HG02943 (cell line): ENCODE data around the gene DHRS7C.

ENCODE experiments used
- ATAC-seq: cut with Tn5 transposase; IDR thresholded peaks from one replicate; pipeline ENCODE4 v1.9.1; 2021; ENCODE audit warnings: mild to moderate bottlenecking, low read depth, moderate library complexity; ENCODE audit not compliant: unreplicated experiment

Gene DHRS7C, protein sequence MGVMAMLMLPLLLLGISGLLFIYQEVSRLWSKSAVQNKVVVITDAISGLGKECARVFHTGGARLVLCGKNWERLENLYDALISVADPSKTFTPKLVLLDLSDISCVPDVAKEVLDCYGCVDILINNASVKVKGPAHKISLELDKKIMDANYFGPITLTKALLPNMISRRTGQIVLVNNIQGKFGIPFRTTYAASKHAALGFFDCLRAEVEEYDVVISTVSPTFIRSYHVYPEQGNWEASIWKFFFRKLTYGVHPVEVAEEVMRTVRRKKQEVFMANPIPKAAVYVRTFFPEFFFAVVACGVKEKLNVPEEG

DNA sequence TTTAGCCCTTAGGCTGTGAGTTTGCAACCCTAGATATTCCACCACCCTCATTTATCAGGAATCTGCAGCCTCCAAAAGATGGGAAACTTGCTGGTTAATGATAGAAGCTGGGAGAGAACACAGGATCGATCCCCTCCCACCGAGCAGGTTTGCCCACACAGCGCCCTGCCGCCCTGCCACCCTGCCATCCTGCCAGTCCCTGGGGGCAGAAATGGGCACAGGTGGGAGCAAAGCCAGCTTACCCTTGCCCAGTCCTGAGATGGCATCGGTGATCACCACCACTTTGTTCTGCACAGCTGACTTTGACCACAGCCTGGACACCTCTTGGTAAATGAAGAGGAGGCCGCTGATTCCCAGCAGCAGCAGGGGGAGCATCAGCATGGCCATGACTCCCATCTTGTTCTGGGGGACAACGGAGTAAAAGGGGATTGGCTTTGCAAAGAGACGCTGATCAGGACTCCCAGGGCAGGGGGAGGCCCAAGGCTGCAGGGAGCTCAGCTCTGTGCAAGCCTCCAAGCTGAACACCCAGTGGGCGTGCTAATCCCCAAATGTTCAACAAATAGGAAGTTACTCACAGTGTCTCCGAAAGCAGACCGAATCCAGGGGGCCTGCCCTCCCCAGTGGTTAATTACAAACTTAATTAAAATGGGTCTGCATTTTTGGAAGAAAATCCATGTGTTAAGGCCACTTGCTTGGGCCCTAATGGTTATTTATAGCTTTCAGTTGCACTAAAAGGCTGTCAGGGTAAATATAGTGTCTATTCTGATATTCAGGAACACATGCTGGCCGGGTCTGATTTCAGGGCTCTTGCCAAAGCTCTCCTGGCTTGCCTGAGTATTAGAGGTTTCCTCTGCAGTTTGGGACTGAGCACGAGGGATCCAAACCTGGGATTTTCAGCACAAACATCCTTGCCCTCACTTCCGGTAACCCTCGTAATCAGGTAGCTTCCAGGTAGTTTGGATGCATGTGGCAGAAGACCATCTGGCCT, at the start of gene DHRS7C:
TSS of gene DHRS7C (minus strand) at position 704 of the 988 bp plus-strand sequence. CDS start at position 396, 308 bp downstream.
- ATAC-seq = no peak

DNA sequence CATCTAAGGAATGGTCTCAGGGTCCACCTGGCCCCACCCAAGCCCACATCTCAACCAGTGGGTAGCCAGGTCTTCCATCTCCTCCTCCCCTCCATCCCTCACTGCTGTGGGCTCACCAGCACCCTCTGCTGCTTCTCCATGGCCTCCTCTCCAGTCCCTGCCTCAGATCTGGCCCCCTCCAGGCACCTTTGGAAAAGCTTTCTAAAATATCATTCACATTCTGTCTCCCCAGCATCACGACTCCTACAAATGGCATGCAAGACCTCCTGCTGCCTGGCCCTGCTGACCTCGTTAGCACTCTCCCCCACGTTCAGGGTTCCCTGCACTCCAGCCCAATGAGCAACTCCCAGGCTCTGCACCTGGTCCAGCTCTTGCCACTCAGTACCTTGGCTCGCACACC, 48.0 kb upstream of the DHRS7C start:
- no peak for ATAC-seq

DNA sequence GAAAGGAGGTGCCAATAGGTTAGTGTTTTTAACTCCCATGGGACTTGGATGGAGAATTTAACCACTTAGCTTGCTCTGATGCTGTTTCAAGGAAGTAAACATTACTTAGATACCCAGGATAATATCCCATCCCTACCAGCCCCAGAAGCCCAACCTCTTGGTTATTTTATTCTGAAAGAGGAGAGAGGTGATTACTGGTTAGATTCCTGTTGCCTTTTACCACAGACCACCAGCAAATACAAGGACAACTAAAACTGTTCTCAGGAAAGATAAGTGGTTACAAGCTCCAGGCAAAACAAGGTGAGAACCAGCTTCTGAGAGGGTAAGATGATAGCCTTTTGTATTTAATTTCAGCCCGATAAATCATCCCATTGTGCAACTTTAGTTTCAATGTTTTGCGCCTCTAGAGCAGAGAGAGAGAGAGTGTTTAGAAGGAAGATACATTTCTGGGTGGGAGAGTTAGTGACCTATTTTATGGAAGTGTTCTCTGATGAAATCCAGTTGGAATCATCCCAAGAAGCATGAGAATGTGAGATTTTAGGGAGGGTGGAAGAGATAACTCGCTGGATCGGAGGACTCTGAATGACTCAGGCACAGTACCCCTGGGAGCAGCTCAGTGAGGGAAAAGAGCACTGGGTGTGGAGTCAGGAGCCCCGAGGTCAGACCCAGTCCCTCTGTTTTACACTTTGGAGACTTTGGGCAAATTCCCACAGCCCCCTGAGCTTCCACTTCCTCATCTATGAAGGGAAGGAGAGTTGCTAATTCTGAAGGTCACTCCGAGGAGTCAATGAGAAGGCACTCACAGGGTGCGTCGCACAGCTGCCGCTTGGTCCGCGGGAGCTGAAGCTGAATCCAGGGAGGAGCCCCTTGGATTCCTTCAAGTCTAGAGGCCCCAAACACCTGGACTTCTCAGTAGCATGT, 46.4 kb upstream of the DHRS7C start:
- no peak for ATAC-seq

DNA sequence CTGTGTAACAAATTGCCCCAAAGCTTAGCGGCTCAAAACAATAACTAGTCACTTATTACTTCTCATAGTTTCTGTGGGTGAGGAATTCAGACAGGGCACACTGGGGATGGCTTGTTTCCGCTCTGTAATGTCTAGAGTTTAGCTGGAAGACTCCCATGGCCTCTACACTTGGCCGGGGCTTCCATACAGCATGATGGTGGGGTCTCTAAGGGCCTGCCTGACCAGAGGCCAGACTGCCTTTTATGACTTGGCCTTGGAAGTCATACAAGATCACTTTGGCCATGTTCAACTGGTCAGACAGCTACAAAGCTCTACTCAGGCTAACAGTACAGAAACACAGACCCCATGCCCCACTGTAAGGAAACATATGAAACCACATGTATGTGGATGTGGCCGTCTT, 42.5 kb upstream of the DHRS7C start:
- no peak for ATAC-seq

GRCh38 chr17:9830711-9831110, 39.3 kb upstream of the DHRS7C start:
- no peak for ATAC-seq

GRCh38 chr17:9829343-9829742, 38.0 kb upstream of the DHRS7C start:
- ATAC-seq = no peak

- ATAC-seq = no peak
These were observed 37.2 kb upstream of the DHRS7C start for GRCh38 chr17:9828296-9829295.

GRCh38 chr17:9825641-9826150, 34.3 kb upstream of the DHRS7C start, which contains the start of gene GLP2R:
Gene GLP2R, plus strand, starts transcription at chr17:9825924. Its CDS starts 140 bp downstream, at chr17:9826064.
- ATAC-seq = no peak

GRCh38 chr17:9824797-9825338, 33.5 kb upstream of the DHRS7C start:
- ATAC-seq = no peak

GRCh38 chr17:9824094-9824493, 32.7 kb upstream of the DHRS7C start:
- ATAC-seq = no peak

DNA sequence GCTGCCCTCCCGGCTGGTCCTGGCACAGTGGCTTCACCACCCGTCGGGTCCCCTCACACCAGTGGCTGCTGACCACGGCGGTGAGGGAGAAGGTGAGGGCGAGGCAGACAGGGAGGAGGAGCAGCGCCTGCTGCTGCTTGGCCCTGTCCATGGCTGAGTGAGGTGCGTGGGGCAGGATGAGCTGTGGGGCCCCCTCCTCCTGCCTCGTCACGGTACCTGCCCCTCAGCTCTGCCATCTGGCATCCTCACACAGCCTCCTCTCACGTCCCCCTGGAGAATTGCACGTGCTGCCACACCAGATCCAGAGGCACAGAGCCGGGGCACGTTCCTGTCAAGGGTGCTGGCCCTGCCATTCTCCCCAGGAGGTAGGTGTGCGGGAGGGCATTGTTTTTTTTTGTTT, 30.5 kb upstream of the DHRS7C start, which contains the start of gene GSG1L2:
TSS of gene GSG1L2 (minus strand) at position 159 of the 400 bp plus-strand sequence. CDS start at position 151, 8 bp downstream.
- ATAC-seq = no peak

GRCh38 chr17:9820448-9820847, 29.1 kb upstream of the DHRS7C start:
- ATAC-seq = no peak

DNA sequence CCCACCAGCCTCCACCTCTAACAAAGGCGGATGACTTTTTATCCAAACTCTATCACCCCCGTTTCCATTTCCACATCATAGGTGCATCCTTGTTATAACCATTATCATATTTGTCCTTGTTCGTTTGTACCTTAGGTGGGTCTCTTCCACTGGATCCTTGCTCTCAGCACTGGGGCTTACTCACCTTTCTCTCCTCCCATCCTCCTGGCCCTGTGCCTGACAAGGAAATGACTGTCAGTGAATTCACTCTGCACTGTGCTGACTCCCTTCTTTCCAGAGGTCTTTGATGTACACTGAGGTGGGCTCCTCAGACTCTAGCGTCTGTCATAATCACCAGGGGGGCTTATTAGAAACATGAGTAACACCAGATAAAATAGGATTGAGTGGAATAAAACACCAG, 27.4 kb upstream of the DHRS7C start:
- no peak for ATAC-seq

DNA sequence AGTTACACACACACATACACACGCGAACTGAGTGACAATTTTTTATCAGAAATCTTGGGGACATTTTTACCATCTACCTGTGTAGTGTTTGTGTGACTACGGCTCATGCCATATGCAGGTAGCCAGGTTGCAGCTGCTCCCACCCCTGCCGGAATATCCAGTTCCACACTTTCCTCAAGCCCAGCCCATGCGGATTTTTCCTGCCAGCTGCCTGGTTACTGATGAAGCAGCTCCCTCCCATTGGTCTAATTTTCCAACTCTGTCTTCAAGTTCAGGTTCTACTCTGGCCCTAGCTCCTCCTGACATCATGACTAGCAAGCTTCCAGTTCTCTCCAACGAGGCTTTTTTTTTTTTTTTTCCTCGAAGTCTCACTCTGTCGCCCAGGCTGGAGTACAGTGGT, 25.7 kb upstream of the DHRS7C start:
- no peak for ATAC-seq

GRCh38 chr17:9816472-9816871, 25.1 kb upstream of the DHRS7C start:
- ATAC-seq = no peak

GRCh38 chr17:9814337-9814945, 23.0 kb upstream of the DHRS7C start:
- no peak for ATAC-seq

DNA sequence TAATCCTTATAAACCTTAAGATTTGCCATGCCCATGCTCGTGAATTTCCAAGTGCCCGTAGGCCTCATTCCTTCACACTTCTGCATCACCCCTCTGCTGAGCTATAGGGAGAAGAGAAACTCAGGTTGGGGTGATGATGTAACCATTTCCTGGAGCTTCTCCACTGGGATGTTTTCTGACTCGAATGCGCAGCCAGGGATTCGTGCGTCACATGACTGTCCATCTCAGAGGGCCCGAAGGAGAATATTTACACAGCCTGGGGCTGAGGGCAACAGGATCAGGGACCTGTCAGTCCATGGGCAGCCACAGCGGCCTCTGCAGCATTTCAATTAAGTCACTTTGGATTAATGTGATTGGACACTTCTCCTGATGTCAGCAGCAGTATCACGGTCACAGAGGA, 21.8 kb upstream of the DHRS7C start:
- no peak for ATAC-seq

GRCh38 chr17:9811537-9811936, 20.1 kb upstream of the DHRS7C start:
- no peak for ATAC-seq
